HG03103 (cell line): ENCODE data around the gene INPP5B.
"Not testable (repeated sequence)": the region's sequence is repeated elsewhere in the genome, so short reads cannot be mapped to it uniquely, and the experiment has no call there.

Source experiments
- ATAC-seq: cut with Tn5 transposase; IDR thresholded peaks from one replicate; pipeline ENCODE4 v1.9.1; 2021; ENCODE audit warnings: low read depth; ENCODE audit not compliant: unreplicated experiment

INPP5B gene

GRCh38 chr1:37946703-37947360 lies at the start of gene INPP5B:
INPP5B (minus strand) TSS chr1:37947053; CDS start chr1:37946308, 745 bp downstream.
- ATAC-seq = no peak

- ATAC-seq = no peak
Observed at GRCh38 chr1:37995751-37996345, 49.0 kb upstream of the INPP5B start.

GRCh38 chr1:37994886-37995566 lies 48.2 kb upstream of the INPP5B start:
- ATAC-seq = no peak

GRCh38 chr1:37989361-37989930 lies 42.6 kb upstream of the INPP5B start:
- peak; percentile 30 for ATAC-seq

GRCh38 chr1:37987679-37988078 lies 40.8 kb upstream of the INPP5B start:
- ATAC-seq = no peak

GRCh38 chr1:37983546-37983945 lies 36.7 kb upstream of the INPP5B start:
- ATAC-seq = no peak

GRCh38 chr1:37978541-37978940 lies 31.7 kb upstream of the INPP5B start:
- ATAC-seq = no peak

GRCh38 chr1:37975083-37975482 lies 28.2 kb upstream of the INPP5B start:
- ATAC-seq = not testable (repeated sequence)

GRCh38 chr1:37974567-37974966 lies 27.7 kb upstream of the INPP5B start:
- no peak for ATAC-seq

- ATAC-seq = not testable (repeated sequence)
Observed at GRCh38 chr1:37973684-37974083, 26.8 kb upstream of the INPP5B start.

GRCh38 chr1:37965301-37965700 lies 18.4 kb upstream of the INPP5B start:
- ATAC-seq = no peak

- not testable (repeated sequence) for ATAC-seq
Observed at GRCh38 chr1:37964106-37964505, 17.3 kb upstream of the INPP5B start.

GRCh38 chr1:37958690-37959089 lies 11.8 kb upstream of the INPP5B start:
- no peak for ATAC-seq

GRCh38 chr1:37955685-37956084 lies 8.8 kb upstream of the INPP5B start:
- no peak for ATAC-seq

- ATAC-seq = no peak
Observed at GRCh38 chr1:37954316-37954971, 7.6 kb upstream of the INPP5B start.

- ATAC-seq = no peak
Observed at GRCh38 chr1:37952738-37953137, 5.9 kb upstream of the INPP5B start.

GRCh38 chr1:37951783-37952624 lies 5.2 kb upstream of the INPP5B start:
- no peak for ATAC-seq

- no peak for ATAC-seq
Observed at GRCh38 chr1:37951041-37951782, 4.4 kb upstream of the INPP5B start.

- ATAC-seq = no peak
Observed at GRCh38 chr1:37949524-37950152, 2.8 kb upstream of the INPP5B start.
